ENCODE measurements around the gene IFNGR1.

Gene IFNGR1

DNA sequence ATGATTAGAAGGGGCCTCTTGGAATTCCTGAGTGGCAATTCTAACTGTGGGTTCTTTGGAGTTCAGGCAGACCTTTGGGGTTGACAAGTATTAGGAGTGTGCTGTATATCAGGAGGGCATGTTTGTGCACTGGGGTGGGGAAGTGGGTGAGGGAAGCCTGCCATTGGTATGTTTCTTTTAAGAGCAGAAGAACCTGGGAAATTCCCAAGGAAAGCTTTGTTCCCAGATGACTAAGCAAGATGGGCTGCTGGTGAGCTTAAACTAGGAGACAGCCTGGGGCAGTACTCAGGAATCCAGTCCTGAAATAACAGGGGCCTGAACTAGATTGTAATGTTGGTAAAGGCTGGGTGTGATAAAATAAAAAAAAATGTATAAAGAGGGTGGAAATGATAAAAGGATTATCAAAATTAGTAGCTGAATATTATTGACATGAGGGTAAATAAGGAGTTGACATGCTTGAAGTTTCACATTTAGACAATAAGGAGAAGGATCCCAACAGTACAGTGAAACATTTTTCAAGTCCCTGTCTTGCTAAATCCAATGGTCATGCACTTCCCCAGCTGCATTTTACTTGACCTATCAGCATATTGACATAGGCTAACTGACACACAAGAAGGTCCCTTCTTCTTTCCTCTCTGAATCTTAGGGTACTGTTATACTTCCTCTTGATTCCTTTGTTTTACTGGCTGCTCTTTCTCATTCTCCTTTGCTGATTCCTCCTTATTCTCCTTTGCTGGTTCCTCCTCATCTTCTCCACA lies 18.4 kb upstream of the IFNGR1 start:
- DNase-seq (ENCODE audit: low read depth) = peak; percentile 81
- no peak overlapping the region for H3K4me3 ChIP-seq (ENCODE audit: control insufficient read depth, low read depth, low read length)
- TF ChIP-seq, protein P1, sequence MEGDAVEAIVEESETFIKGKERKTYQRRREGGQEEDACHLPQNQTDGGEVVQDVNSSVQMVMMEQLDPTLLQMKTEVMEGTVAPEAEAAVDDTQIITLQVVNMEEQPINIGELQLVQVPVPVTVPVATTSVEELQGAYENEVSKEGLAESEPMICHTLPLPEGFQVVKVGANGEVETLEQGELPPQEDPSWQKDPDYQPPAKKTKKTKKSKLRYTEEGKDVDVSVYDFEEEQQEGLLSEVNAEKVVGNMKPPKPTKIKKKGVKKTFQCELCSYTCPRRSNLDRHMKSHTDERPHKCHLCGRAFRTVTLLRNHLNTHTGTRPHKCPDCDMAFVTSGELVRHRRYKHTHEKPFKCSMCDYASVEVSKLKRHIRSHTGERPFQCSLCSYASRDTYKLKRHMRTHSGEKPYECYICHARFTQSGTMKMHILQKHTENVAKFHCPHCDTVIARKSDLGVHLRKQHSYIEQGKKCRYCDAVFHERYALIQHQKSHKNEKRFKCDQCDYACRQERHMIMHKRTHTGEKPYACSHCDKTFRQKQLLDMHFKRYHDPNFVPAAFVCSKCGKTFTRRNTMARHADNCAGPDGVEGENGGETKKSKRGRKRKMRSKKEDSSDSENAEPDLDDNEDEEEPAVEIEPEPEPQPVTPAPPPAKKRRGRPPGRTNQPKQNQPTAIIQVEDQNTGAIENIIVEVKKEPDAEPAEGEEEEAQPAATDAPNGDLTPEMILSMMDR (conservative IDR thresholded peaks at IDR 0.05; ENCODE audit: control insufficient read depth, insufficient read depth, low read depth, low read length) = no peak

DNA sequence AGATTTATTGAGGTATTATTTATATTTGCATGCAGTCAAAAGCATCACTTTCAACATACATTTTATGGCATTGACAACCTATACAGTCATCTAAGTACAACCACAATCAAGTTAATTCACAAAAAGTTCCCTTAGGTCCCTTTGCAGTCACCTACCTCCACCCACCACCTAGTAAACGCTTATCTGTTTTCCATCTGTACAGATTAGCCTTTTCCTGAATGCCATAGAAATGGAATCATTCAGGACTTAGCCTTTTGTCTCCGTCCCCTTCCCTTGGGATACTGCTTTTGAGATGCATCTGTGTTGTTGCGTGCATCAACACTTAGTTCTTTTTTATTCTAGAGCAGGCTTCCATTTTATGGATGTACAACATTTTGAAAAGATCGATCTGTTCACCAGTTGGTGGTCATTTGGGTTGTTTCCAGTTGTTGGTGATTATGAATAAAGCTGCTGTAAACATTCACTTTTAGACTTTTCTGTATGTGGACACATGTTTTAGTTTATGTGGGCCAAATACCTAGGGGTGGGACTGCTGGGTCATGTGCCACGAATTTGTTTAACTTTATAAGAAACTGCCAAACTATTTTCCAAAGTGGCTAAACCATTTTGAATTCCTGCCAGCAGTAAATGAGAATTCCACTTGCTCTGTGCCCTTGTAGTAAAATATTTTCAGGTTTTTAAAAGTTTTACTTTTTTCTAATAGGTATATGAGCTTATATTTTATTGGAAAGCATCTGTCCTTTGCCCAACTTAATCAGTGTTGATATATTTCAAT lies 17.6 kb upstream of the IFNGR1 start:
- H3K4me3 ChIP-seq (ENCODE audit: control insufficient read depth, low read depth, low read length) = no peak overlapping the region
- TF ChIP-seq, protein P1 (conservative IDR thresholded peaks at IDR 0.05; ENCODE audit: control insufficient read depth, insufficient read depth, low read depth, low read length) = no peak
- DNase-seq (ENCODE audit: low read depth) = no peak

DNA sequence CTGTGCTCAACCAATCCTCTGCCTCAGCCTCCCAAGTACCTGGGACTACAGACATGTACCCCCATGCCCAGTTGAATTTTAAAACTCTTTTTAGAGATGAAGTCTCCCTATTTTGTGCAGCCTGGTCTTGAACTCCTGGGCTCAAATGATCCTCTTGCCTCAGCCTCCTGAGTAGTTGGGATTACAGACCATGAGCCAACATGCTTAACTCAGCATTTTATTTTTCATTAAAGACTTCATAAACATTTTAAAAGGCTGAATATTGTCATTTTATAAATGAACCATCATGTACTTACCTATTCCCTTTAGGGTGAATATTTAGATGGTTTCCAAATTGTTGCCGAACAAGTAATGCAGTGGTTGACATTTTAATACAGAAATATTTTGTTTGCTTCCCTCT lies 16.5 kb upstream of the IFNGR1 start:
- H3K4me3 ChIP-seq (ENCODE audit: control insufficient read depth, low read depth, low read length) = no peak overlapping the region
- no peak for DNase-seq (ENCODE audit: low read depth)
- TF ChIP-seq, protein P1 (conservative IDR thresholded peaks at IDR 0.05; ENCODE audit: control insufficient read depth, insufficient read depth, low read depth, low read length) = no peak

DNA sequence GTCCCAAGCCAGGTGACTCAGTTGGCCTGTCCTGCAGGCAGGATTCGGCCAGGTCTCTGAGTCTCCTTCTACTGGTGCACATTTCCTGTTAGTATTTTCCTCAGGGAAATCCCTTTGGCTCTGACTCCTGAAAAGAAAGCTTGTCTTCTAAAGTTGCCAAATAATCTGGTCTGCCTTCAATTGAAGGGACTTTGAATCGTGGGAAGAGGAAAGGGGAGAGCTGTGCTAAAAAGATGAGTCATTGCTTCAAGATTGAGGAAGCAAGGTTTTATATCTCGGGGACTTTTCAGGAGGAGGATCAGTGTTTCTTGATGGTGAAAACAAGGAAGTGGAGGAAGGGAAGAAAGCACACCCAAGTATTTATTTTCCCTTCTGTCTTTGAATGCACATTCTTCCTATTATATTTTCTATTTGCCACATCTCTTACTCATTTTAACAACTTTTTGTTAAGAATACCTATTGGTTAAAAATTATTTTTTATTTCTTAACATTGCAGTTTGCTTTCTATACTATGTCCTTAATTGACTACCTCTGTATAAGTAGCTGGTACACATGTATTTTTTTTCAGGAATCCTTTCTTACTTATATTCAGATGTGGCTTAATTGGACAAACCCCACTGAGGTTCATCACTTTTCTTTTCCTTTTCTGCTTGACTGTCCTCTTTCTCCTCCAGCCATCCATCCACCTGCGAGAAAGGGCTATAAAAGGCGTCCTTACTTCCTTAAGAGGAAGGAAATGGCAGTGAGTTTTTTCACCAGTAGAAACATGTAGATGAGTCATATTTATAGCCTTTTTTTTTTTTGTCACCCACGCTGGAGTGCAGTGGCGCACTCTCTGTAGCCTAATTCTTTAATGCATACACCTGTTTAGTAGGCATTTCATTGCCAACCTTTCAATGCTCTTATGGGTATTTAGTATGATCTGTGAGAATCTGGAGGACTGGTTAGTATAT lies 15.0 kb upstream of the IFNGR1 start:
- H3K4me3 ChIP-seq (ENCODE audit: control insufficient read depth, low read depth, low read length) = no peak overlapping the region
- TF ChIP-seq, protein P1 (conservative IDR thresholded peaks at IDR 0.05; ENCODE audit: control insufficient read depth, insufficient read depth, low read depth, low read length) = no peak
- DNase-seq (ENCODE audit: low read depth) = peak; percentile 98

DNA sequence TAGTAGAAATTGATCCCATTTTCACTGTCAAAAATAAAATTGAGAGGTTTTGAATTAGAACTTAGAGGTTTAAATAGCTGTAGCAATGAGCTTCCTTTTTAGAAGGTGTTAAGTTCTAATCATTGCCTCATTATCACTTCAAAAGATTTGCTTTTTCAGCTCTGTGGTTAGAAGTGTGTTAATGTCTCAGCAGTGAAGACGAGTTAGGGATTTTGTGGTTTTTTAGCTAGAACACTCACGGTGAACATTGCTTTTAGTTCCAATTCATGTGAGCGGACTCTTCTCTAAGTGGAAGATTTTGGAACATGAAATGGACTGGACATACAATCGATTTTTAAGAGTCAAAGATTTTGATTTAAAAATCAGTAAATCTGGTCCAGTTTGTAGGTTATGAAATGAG lies 12.7 kb upstream of the IFNGR1 start:
- DNase-seq (ENCODE audit: low read depth) = no peak
- TF ChIP-seq, protein P1 (conservative IDR thresholded peaks at IDR 0.05; ENCODE audit: control insufficient read depth, insufficient read depth, low read depth, low read length) = no peak
- H3K4me3 ChIP-seq (ENCODE audit: control insufficient read depth, low read depth, low read length) = no peak overlapping the region

DNA sequence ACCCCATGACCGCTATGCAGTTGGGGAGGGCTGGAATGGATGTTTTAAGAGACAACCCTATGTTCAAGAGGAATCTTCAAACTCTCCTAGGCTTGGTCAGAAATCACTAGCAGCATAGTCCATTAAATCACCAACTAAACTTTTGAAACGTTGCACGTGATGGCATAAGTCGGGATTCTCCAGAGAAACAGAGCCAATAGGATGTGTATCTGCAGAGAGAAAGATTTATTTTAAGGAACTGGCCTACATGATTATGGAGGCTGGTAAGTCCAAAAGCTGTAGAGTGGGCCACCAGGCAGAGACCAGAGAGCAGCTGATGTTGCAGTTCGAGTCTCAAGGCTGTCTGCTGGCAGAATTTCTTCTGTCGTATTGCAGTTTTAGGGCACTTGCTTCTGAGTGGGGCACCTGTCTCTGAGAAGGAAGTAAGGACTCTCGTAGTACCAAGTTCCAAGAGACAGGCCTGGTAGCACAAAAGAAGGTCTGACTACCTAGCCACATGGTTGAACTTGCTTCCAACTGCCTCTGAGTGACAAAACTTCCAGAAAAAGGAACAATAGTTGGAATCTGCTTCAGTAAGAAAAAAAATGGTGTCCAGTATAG lies 11.9 kb upstream of the IFNGR1 start:
- H3K4me3 ChIP-seq (ENCODE audit: control insufficient read depth, low read depth, low read length) = no peak overlapping the region
- TF ChIP-seq, protein P1 (conservative IDR thresholded peaks at IDR 0.05; ENCODE audit: control insufficient read depth, insufficient read depth, low read depth, low read length) = no peak

More for the DNA sequence above, 11.9 kb upstream of the IFNGR1 start:
- DNase-seq (ENCODE audit: low read depth) = no peak
